ENCODE results near the gene PDIA6.

DNA sequence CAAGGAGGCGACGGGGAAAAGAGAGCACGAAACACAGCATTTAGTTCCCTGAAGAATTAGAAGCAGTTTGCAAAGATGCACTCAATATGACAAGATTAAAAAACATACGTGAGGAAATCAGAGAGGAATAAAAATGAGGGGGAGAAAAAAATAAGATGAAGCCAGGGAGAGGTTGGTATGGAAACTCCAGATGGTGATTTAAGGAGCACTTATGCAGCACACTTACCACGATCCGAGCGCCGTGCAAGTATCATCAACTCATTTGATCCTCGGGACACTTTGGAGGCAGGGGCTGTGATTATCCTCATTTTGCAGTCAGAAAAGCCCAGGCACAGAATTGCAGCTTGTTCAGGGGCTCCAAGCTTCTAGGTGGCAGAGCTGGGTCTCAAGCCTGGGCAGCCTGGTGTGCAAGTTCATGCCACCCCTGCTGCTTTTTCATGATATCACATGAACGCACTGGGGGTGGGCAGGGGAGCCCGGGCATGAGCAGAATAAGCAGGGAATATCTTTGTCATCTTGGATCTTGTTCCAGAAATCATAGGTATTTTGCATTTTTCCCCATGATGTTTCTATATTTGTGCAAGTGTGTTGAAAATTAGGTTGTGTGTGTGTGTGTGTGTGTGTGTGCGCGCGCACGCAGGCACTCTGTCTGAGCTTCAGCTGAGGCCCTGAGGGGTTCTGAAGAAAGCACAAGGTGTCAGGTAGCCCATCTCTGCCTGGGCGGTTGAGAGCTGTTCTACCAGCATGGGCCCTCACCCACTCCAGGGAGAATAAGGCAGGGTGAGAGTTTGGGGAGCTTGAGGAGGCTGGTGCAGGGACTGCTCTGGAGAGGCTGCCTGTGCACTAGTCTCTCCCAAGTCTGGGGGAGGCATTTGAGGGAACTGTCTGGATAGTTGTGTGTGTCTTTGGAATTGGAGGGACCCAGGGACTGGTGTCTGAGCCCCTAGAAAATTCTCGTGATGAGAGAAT lies 25.0 kb upstream of the PDIA6 start:
- TF ChIP-seq, protein P1, sequence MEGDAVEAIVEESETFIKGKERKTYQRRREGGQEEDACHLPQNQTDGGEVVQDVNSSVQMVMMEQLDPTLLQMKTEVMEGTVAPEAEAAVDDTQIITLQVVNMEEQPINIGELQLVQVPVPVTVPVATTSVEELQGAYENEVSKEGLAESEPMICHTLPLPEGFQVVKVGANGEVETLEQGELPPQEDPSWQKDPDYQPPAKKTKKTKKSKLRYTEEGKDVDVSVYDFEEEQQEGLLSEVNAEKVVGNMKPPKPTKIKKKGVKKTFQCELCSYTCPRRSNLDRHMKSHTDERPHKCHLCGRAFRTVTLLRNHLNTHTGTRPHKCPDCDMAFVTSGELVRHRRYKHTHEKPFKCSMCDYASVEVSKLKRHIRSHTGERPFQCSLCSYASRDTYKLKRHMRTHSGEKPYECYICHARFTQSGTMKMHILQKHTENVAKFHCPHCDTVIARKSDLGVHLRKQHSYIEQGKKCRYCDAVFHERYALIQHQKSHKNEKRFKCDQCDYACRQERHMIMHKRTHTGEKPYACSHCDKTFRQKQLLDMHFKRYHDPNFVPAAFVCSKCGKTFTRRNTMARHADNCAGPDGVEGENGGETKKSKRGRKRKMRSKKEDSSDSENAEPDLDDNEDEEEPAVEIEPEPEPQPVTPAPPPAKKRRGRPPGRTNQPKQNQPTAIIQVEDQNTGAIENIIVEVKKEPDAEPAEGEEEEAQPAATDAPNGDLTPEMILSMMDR (conservative IDR thresholded peaks at IDR 0.05 in 1 of 2, IDR thresholded peaks at IDR 0.05 in 1 of 2; ENCODE audit: low read depth in 1 of 2, low read length in 2 of 2), result no peak
- no peak for TF ChIP-seq EZH2 (IDR thresholded peaks at IDR 0.05; ENCODE audit: low read length, missing control alignments)

Data from fibroblast of lung (primary cell).